ENCODE data around the gene CENATAC.

DNA sequence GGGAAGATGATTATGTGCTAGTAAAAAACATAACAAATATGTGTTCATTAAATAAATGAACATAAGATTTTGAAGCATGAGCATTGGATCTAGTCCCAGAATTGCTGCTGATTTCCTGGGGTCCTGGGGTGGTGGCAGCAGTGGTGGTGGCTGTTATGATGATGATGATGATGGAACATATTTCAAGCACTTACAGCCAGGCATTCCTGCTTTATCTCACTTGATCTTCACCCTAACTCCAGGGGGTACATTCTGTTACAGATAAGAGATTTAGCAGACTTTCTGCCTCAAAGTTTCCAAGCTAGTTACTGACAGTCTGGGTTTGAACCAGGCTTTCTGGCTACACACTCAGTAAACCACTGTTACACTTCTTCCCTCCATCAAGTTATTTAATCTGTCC is 25.8 kb downstream of the CENATAC start:
- TF ChIP-seq, protein P1, sequence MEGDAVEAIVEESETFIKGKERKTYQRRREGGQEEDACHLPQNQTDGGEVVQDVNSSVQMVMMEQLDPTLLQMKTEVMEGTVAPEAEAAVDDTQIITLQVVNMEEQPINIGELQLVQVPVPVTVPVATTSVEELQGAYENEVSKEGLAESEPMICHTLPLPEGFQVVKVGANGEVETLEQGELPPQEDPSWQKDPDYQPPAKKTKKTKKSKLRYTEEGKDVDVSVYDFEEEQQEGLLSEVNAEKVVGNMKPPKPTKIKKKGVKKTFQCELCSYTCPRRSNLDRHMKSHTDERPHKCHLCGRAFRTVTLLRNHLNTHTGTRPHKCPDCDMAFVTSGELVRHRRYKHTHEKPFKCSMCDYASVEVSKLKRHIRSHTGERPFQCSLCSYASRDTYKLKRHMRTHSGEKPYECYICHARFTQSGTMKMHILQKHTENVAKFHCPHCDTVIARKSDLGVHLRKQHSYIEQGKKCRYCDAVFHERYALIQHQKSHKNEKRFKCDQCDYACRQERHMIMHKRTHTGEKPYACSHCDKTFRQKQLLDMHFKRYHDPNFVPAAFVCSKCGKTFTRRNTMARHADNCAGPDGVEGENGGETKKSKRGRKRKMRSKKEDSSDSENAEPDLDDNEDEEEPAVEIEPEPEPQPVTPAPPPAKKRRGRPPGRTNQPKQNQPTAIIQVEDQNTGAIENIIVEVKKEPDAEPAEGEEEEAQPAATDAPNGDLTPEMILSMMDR (conservative IDR thresholded peaks at IDR 0.05 in 1 of 2, IDR thresholded peaks at IDR 0.05 in 1 of 2; ENCODE audit: low read depth in 1 of 2, low read length in 2 of 2), result no peak
- no peak for TF ChIP-seq EZH2 (IDR thresholded peaks at IDR 0.05; ENCODE audit: low read length, missing control alignments)
